Tibial nerve (tissue), 4 donors: Measurements from ENCODE around the gene VPS4B. TPM values are rescaled to one million over a fixed set of nuclear protein-coding genes. Genes with fewer than 3 reads are reported as not detected.

Source experiments
- DNase-seq, 2 donors: peaks; one replicate each; pipeline ENCODE4 v3.0.0-alpha.2; 2019; ENCODE audit warnings: low spot score in 2 of 2
- H3K27ac ChIP-seq, 4 donors: fragments of 200-600 bp; sonication (generic) in 3 of 4; one replicate each; pipeline ENCODE4 v1.5.1; 2017 to 2019; ENCODE audit warnings: mild to moderate bottlenecking in 1 of 4
- H3K27me3 ChIP-seq, 2 donors: fragments of 200-600 bp; sonication (generic) in 1 of 2; one replicate each; pipeline versions ENCODE4 v1.5.1 to v1.6.0; 2017 to 2019
- H3K36me3 ChIP-seq, 3 donors: fragments of 200-600 bp; sonication (generic); one replicate each; pipeline ENCODE4 v1.5.1; 2018 to 2019
- H3K4me1 ChIP-seq, 4 donors: fragments of 200-600 bp; sonication (generic) in 3 of 4; one replicate each; pipeline ENCODE4 v1.5.1; 2017 to 2019
- H3K4me3 ChIP-seq, 4 donors: fragments of 200-600 bp; sonication (generic) in 3 of 4; one replicate each; pipeline ENCODE4 v1.5.1; 2017 to 2019; ENCODE audit warnings: mild to moderate bottlenecking in 1 of 4, moderate library complexity in 1 of 4
- H3K9me3 ChIP-seq, 4 donors: fragments of 200-600 bp; sonication (generic) in 3 of 4; one replicate each; pipeline ENCODE4 v1.5.1; 2017 to 2019
- EP300 ChIP-seq, 2 donors: sonication (generic); formaldehyde crosslinking; IDR thresholded peaks; one replicate each; pipeline ENCODE4 v1.6.1; 2017; ENCODE audit warnings: antibody characterized with exemption in 2 of 2, mild to moderate bottlenecking in 1 of 2
- POLR2A ChIP-seq, 2 donors: fragments of 450-650 bp; IDR thresholded peaks; one replicate each; pipeline ENCODE4 v1.6.1; 2017; ENCODE audit warnings: antibody characterized with exemption in 2 of 2, mild to moderate bottlenecking in 2 of 2, moderate library complexity in 2 of 2
- WGBS, 2 donors: methylation state at CpG; one replicate each; pipeline ENCODE4 v1.1.5; 2018; 5-methylcytosine and 5-hydroxymethylcytosine counted together
- total RNA-seq, 4 donors: library from RNA; depleted of rRNA; stranded (reverse); fragments of >200 nt; gene quantifications; one replicate each; pipeline ENCODE4 v1.1.0, GENCODE V29; 2016
- TF ChIP-seq, protein P1 (sequence below), 5 experiments: fragments of 200-600 bp in 3 of 5; fragments of 450-650 bp in 2 of 5; sonication (generic) in 3 of 5; IDR thresholded peaks; one replicate each; pipeline ENCODE4 v1.5.1; 2016 to 2019; ENCODE audit warnings: antibody characterized with exemption in 5 of 5, mild to moderate bottlenecking in 3 of 5, moderate library complexity in 2 of 5

The VPS4B gene
- total RNA-seq, 4 donors from 2014 or later, result 33.4 to 43.2 (median 36.2) TPM

DNA sequence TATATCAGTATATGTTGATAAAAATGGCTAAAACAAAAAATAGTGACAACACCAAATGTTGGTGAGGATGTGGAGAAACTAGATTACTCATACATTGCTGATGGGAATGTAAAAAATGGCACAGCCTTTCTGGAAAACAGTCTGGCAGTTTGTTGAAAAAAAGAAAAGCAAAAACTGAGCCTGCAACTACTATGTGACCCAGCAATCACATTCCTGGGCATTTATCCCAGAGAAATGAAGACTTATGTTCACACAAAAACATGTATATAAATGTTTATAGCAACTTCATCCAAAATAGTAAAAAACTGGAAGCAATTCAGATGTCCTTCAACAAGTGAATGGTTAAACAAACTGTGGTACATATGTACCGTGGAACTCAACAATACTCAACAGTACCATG, 47.7 kb downstream of the VPS4B start:
- Histone ChIP-seq H3K4me3 (no peak overlapping the region), H3K27me3 (no peaks in the 10 kb centered on the region), H3K4me1 (no peaks in the 10 kb centered on the region), H3K9me3 (peaks cover 0 to 12% (median 0%) of the 10 kb centered on the region in 4 donors), H3K27ac (no peak overlapping the region), H3K36me3 (no peaks in the 10 kb centered on the region)
- no peak for DNase-seq
- TF ChIP-seq, protein P1, sequence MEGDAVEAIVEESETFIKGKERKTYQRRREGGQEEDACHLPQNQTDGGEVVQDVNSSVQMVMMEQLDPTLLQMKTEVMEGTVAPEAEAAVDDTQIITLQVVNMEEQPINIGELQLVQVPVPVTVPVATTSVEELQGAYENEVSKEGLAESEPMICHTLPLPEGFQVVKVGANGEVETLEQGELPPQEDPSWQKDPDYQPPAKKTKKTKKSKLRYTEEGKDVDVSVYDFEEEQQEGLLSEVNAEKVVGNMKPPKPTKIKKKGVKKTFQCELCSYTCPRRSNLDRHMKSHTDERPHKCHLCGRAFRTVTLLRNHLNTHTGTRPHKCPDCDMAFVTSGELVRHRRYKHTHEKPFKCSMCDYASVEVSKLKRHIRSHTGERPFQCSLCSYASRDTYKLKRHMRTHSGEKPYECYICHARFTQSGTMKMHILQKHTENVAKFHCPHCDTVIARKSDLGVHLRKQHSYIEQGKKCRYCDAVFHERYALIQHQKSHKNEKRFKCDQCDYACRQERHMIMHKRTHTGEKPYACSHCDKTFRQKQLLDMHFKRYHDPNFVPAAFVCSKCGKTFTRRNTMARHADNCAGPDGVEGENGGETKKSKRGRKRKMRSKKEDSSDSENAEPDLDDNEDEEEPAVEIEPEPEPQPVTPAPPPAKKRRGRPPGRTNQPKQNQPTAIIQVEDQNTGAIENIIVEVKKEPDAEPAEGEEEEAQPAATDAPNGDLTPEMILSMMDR (IDR thresholded peaks at IDR 0.05), result no peak
- no peak for TF ChIP-seq EP300 (IDR thresholded peaks at IDR 0.05)
- no peak for TF ChIP-seq POLR2A (IDR thresholded peaks at IDR 0.05)
- 43% methylated on average over 1 of the region's 1 CpG for WGBS, 2 donors

DNA sequence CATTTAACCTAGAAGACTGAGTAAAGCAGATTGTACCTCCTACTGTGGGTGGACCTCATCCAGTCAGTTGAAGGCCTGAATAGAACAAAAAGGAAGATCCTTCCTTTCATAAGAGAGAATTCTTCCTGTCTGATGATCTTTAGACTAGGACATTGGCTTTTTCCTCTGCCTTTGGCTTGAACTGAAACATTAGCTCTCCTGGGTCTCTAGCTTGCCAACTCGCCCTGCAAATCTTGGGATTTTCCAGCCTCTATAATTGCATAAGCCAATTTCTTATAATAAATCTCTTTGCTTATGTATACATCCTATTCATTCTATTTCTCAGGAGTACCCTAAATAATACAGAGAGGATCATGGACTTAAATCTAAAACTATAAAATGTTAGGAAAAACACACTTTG, 49.1 kb downstream of the VPS4B start:
- DNase-seq, result no peak
- H3K4me3 ChIP-seq, result no peak overlapping the region
- 70 to 73% methylated on average over 1 of the region's 1 CpG for WGBS, 2 donors
- no peaks in the 10 kb centered on the region for H3K27me3 ChIP-seq
- no peaks in the 10 kb centered on the region for H3K36me3 ChIP-seq
- no peak overlapping the region for H3K27ac ChIP-seq
- H3K4me1 ChIP-seq, result peaks cover 0 to 11% (median 0%) of the 10 kb centered on the region in 4 donors
- H3K9me3 ChIP-seq, result peaks cover 0 to 12% (median 0%) of the 10 kb centered on the region in 4 donors
- TF ChIP-seq EP300 (IDR thresholded peaks at IDR 0.05) (no peak), POLR2A (IDR thresholded peaks at IDR 0.05) (no peak)
- TF ChIP-seq, protein P1 (IDR thresholded peaks at IDR 0.05), result no peak

DNA sequence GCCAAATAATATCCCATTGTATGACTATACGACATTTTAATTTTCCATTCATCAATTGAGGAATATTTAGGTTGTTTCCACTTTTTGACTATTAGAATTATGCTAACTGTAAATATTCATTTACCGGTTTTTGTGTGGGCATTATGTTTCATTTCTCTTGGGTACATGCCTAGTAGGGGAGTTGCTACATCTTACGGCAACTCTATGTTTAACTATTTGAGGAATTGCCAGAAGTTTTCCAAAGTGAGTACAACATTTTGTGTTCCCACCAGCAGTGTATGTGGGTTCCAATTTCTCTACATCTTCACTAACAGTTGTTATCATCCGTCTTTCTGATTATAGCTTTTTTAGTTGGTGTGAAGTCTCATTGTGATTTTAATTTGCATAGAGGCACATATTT, 53.7 kb downstream of the VPS4B start:
- H3K9me3 ChIP-seq, result no peaks in the 10 kb centered on the region
- H3K4me3 ChIP-seq, result no peak overlapping the region
- 35 to 51% methylated on average over 4 of the region's 4 CpGs for WGBS, 2 donors

DNA sequence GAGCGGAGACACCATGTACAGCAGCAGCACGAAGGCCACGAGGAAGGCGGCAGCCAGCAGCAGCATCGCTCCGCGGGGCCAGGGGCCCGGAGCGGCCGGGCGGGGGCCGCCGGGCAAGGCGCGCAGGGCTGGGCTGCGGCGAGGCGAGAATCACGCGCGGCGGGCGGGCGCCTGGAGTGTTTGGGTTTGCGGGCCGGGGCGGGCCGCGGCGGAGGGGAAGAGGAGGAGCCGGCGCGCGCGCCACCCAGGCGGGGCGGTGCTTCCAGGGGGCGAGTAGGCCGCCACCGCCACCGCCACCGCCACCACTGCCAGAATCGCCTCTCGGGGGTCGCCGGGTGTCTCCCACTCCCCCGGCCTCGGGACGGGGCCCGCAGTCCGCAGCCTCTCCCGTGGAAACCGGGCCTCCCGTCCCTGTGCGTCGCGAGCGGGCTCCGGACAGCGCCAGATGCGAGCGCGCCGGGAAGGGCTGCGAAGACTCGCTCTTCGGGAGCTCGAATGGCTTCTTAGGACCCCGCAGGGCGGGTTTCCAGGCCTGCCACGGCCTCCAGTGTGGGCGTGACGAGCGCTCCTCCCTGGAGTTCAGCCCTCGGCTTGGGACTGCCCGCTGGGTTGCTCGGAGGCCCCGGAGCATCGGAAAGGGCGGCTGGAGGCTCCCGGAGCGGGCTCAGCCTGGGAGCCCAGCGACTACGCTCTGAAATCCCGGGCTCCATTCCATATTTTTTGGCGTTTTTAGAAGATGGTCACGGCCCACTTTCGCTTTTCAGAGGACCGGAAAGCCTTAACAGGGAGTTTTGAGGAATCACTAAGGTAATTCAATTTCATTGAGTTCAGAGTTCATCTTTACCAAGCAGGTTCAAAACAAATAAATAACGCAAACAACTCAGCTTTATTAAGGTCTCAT, 55.0 kb downstream of the VPS4B start, which contains the start of gene KDSR:
Gene KDSR (minus strand): TSS at position 154 of the 901 bp plus-strand sequence. CDS start 88 bp downstream, at position 66.
- Histone ChIP-seq H3K9me3 (no peaks in the 10 kb centered on the region), H3K36me3 (peaks cover 0 to 7% (median 0%) of the 10 kb centered on the region in 3 donors), H3K27me3 (no peaks in the 10 kb centered on the region), H3K4me3 (peak within 1 kb of the TSS; percentile 60 to 99 (median 93)), H3K4me1 (peaks cover 0 to 38% (median 9%) of the 10 kb centered on the region in 4 donors), H3K27ac (peak within 1 kb of the TSS; percentile 92 to 98 (median 96))
- WGBS, 2 donors, result 0 to 1% methylated on average over 39 to 58 of the region's 90 CpGs
- DNase-seq, result peak; percentile 85 to 86
- TF ChIP-seq EP300 (IDR thresholded peaks at IDR 0.05) (peak; percentile 58 to 97), POLR2A (IDR thresholded peaks at IDR 0.05) (peak; percentile 76 to 92)
- TF ChIP-seq, protein P1 (IDR thresholded peaks at IDR 0.05), result peak in 1 of 5 experiments; percentile 31

More for the DNA sequence above, 53.7 kb downstream of the VPS4B start:
- Histone ChIP-seq H3K27ac (peak overlapping the region in 1 of 4 donors; percentile 98), H3K36me3 (peaks cover 0 to 2% (median 0%) of the 10 kb centered on the region in 3 donors), H3K27me3 (no peaks in the 10 kb centered on the region), H3K4me1 (peaks cover 0 to 38% (median 9%) of the 10 kb centered on the region in 4 donors)
- TF ChIP-seq POLR2A (IDR thresholded peaks at IDR 0.05) (no peak), EP300 (IDR thresholded peaks at IDR 0.05) (no peak)
- TF ChIP-seq, protein P1 (IDR thresholded peaks at IDR 0.05), result no peak
- no peak for DNase-seq
